Testis (tissue), 3 donors: Measurements from ENCODE around the gene TET2. TPM values are rescaled to one million over a fixed set of nuclear protein-coding genes. Genes with fewer than 3 reads are reported as not detected.

Experiments used
- DNase-seq: peaks from one replicate; pipeline ENCODE4 v3.0.0-alpha.2; 2019
- H3K27ac ChIP-seq, 2 donors: fragments of 200-600 bp; sonication (generic); one replicate each; pipeline ENCODE4 v1.5.1; 2019
- H3K27me3 ChIP-seq: fragments of 200-600 bp; sonication (generic); one replicate; pipeline ENCODE4 v1.5.1; 2019
- H3K36me3 ChIP-seq: fragments of 200-600 bp; sonication (generic); one replicate; pipeline ENCODE4 v1.5.1; 2017; ENCODE audit warnings: low read depth; ENCODE audit errors: missing control alignments
- H3K4me1 ChIP-seq: fragments of 200-600 bp; sonication (generic); one replicate; pipeline ENCODE4 v1.5.1; 2019
- H3K4me3 ChIP-seq, 2 donors: fragments of 200-600 bp; sonication (generic); one replicate each; pipeline ENCODE4 v1.5.1; 2017 to 2019
- H3K9me3 ChIP-seq: fragments of 200-600 bp; sonication (generic); one replicate; pipeline ENCODE4 v1.5.1; 2017
- POLR2A ChIP-seq: fragments of 450-650 bp; IDR thresholded peaks from one replicate; pipeline ENCODE4 v1.6.1; 2017; ENCODE audit warnings: antibody characterized with exemption, mild to moderate bottlenecking, moderate library complexity
- WGBS, 2 donors: methylation state at CpG; one replicate each; pipeline ENCODE4 v1.1.5; 2018; 5-methylcytosine and 5-hydroxymethylcytosine counted together
- intact Hi-C: fragments of 100-400 bp; cut with DNase I; formaldehyde crosslinking; loops from one replicate; pipeline ENCODE4 v1.15.1; 2023; ENCODE audit warnings: low total_unique reads
- polyA plus RNA-seq: library from polyadenylated mRNA; stranded (reverse); fragments of 350-450 nt; fragmentation: Illumina TruSeq; extraction: RNeasy Lipid Tissue Mini Kit (QIAGEN cat#74804); gene quantifications from one replicate; pipeline ENCODE4 v1.2.3, GENCODE V29; 2014; ENCODE audit warnings: low read depth, low replicate concordance; ENCODE audit not compliant: insufficient read depth
- total RNA-seq, 2 donors: library from RNA; depleted of rRNA; stranded (reverse); fragments of >200 nt; gene quantifications; one replicate each; pipeline ENCODE4 v1.2.3, GENCODE V29; 2016
- TF ChIP-seq, protein P1 (sequence below), 3 experiments: fragments of 450-650 bp in 2 of 3; fragments of 200-600 bp in 1 of 3; sonication (generic) in 1 of 3; IDR thresholded peaks; one replicate each; pipeline ENCODE4 v1.5.1; 2016 to 2019; ENCODE audit warnings: antibody characterized with exemption in 3 of 3, mild to moderate bottlenecking in 2 of 3, moderate library complexity in 1 of 3

Gene TET2
- total and polyA plus RNA-seq, 3 donors from 2014 or later: 2.8 to 17.5 (median 17.1) TPM

DNA sequence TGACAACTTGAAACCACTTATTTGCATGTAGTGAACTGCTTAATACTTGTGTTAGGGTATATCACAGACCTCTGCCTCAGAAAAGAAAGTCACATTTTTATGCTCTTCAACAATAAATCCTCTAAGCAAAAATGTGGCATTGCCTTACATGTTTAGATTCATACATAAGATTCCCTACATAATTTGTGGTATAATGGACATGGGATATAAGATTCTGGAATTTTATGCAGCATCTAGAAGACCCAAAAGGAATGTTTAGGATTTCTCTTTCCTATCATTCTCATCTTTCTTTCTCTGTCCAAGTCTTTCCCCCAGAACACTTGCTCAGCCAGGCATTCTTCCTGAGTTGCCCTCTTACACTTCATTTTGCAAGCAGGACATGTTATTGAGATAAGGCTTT is 37.7 kb upstream of the TET2 start:
- Histone ChIP-seq H3K4me1 (no peaks in the 10 kb centered on the region), H3K9me3 (no peaks in the 10 kb centered on the region), H3K27me3 (no peaks in the 10 kb centered on the region), H3K4me3 (no peak overlapping the region), H3K27ac (no peak overlapping the region), H3K36me3 (no peaks in the 10 kb centered on the region)
- no peak for TF ChIP-seq POLR2A
- TF ChIP-seq, protein P1, sequence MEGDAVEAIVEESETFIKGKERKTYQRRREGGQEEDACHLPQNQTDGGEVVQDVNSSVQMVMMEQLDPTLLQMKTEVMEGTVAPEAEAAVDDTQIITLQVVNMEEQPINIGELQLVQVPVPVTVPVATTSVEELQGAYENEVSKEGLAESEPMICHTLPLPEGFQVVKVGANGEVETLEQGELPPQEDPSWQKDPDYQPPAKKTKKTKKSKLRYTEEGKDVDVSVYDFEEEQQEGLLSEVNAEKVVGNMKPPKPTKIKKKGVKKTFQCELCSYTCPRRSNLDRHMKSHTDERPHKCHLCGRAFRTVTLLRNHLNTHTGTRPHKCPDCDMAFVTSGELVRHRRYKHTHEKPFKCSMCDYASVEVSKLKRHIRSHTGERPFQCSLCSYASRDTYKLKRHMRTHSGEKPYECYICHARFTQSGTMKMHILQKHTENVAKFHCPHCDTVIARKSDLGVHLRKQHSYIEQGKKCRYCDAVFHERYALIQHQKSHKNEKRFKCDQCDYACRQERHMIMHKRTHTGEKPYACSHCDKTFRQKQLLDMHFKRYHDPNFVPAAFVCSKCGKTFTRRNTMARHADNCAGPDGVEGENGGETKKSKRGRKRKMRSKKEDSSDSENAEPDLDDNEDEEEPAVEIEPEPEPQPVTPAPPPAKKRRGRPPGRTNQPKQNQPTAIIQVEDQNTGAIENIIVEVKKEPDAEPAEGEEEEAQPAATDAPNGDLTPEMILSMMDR (IDR thresholded peaks at IDR 0.05): no peak
- intact Hi-C loops: no loop called here
- no peak for DNase-seq

DNA sequence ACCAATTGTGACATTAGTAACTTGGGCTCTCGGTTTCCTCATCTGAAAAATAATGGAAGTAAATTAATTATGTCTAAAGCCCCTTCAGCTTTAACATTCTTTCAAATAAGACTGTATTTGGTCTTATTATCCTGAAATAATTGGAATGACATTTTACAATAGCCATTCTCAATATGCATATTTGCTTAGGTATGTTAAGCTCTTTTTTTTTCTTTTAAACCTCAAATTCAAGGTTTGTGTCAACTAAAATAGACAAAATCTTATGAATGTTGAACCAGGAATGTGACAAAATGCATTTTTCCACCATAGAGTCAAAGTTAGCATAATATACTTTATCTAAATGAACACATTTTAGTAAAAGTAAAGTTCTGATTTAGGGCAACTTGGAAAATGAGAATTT is 34.4 kb upstream of the TET2 start:
- H3K4me3 ChIP-seq: no peak overlapping the region
- TF ChIP-seq, protein P1 (IDR thresholded peaks at IDR 0.05): no peak
- TF ChIP-seq POLR2A: no peak
- H3K4me1 ChIP-seq: no peaks in the 10 kb centered on the region
- no peaks in the 10 kb centered on the region for H3K9me3 ChIP-seq
- intact Hi-C loops: no loop called here
- WGBS, 2 donors: 93% methylated on average over 1 of the region's 1 CpG
- no peak overlapping the region for H3K27ac ChIP-seq
- H3K36me3 ChIP-seq: no peaks in the 10 kb centered on the region
- DNase-seq: no peak
- H3K27me3 ChIP-seq: no peaks in the 10 kb centered on the region

DNA sequence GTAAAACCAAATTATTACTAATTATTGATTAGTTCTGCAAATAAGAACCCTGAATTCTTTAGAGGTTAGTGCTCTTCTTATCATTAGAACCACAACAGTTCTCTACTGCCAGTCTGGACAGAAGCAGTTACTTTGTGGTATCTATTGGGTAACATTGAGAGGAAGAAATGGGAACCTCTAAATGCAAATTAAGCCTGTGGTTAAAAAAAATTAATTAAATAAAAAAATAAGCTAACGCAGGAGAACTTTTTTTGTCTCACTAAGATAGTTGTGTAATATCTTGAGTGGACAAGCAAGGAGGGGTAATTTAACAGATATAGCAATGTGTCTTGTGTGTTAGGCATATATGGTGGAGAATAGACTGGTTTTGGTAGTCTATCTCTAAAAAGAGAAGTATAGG is 32.9 kb upstream of the TET2 start:
- Histone ChIP-seq H3K27me3 (no peaks in the 10 kb centered on the region), H3K36me3 (no peaks in the 10 kb centered on the region), H3K9me3 (no peaks in the 10 kb centered on the region), H3K4me3 (no peak overlapping the region), H3K4me1 (no peaks in the 10 kb centered on the region), H3K27ac (no peak overlapping the region)
- intact Hi-C loops: no loop called here
- no peak for DNase-seq
- TF ChIP-seq, protein P1 (IDR thresholded peaks at IDR 0.05): no peak
- TF ChIP-seq POLR2A: no peak
- 70% methylated on average over 1 of the region's 1 CpG for WGBS, 2 donors

DNA sequence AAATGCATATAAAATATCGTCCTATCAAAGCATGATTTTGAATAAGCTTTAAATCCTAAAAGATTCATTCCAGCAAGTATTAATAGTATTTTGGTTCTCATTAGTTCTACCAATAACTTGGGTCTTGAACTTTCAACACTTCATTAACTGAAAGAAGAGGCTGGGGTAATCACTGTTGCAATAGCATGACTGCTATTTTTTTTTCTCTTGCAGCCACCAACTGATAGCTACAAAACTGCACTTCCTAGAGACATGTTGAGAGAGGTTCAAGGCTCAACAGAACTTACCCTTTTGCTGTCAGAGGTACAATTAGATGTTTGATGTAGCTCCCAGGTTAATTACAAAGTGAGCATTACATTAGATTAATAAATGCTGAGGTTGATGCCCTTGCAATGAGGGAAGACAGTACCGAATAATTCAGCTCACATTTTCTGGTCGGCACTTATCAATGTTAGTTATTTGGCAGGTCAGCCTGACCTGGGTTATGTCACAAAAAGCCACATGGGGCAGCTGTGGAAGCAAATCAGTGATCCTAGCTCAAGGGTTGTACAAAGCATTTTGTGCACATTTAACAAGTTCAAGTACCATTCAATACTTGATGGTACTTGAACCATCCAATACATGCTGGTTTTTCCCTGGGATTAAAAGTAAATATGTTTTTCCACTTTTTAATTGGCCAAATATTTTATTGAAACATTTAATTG is 29.9 kb upstream of the TET2 start:
- H3K27ac ChIP-seq: no peak overlapping the region
- WGBS, 2 donors: 76 to 78% methylated on average over 3 of the region's 3 CpGs
- DNase-seq: no peak
- TF ChIP-seq, protein P1 (IDR thresholded peaks at IDR 0.05): no peak
- TF ChIP-seq POLR2A: no peak
- H3K36me3 ChIP-seq: no peaks in the 10 kb centered on the region
- H3K9me3 ChIP-seq: no peaks in the 10 kb centered on the region
- intact Hi-C loops: no loop called here
- H3K4me3 ChIP-seq: no peak overlapping the region
- H3K4me1 ChIP-seq: no peaks in the 10 kb centered on the region
- no peaks in the 10 kb centered on the region for H3K27me3 ChIP-seq

DNA sequence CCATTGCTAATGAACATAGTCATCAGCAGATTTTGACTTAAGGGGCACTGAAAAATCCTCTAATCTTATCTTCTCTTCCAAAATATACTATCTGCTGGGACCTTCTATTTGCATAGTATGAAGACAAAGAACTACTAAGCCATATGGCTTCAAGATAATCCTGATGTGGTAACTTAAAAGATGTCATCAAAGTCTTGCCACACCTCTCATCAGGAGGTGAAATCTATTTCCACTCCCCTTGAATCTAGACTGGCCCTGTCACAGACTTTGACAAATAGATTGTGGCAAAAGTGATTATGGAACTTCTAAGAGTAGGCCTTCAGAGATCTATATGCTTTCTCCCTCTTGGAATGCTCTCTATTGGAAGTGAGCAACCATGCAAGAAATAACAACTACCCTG is 27.3 kb upstream of the TET2 start:
- Histone ChIP-seq H3K27me3 (no peaks in the 10 kb centered on the region), H3K4me3 (no peak overlapping the region), H3K36me3 (no peaks in the 10 kb centered on the region), H3K27ac (no peak overlapping the region), H3K9me3 (no peaks in the 10 kb centered on the region), H3K4me1 (no peaks in the 10 kb centered on the region)
- TF ChIP-seq, protein P1 (IDR thresholded peaks at IDR 0.05): no peak
- no peak for TF ChIP-seq POLR2A
- DNase-seq: no peak
- intact Hi-C loops: no loop called here
